Activated CD8-positive, alpha-beta memory T cell treated with anti-CD3 and anti-CD28 coated beads, Interleukin-2, amount 10 ng/mL, durations not matched to agents 7 days and 5 days (primary cell): Measurements from ENCODE around the gene AMN. TPM values are rescaled to one million over a fixed set of nuclear protein-coding genes. Genes with fewer than 3 reads are reported as not detected.
A peak's percentile ranks its signal among the peaks of the same experiment; 100 is the strongest.

Experiments used
- ATAC-seq: fragments of 150-1000 bp; cut with Tn5 transposase; one replicate; pipeline ENCODE4 v1.10.0; 2021; ENCODE audit warnings: moderate library complexity
- CTCF ChIA-PET: fragments of 350-600 bp; sonication (Branson Sonifier 250); formaldehyde crosslinking; loops from one replicate; lab custom pipeline; 2021; ENCODE audit warnings: antibody characterized with exemption; lab: Charles Lee
- DNase-seq: peaks from one replicate; pipeline ENCODE4 v3.0.0-alpha.2; 2020
- H3K27ac Mint-ChIP-seq: one replicate; pipeline ENCODE4 v1.8.0; 2021; ENCODE audit warnings: mild to moderate bottlenecking, mixed read lengths
- H3K27me3 Mint-ChIP-seq: one replicate; pipeline ENCODE4 v1.8.0; 2021; ENCODE audit warnings: mixed read lengths
- H3K36me3 Mint-ChIP-seq: one replicate; pipeline ENCODE4 v1.8.0; 2021; ENCODE audit warnings: mild to moderate bottlenecking, mixed read lengths
- H3K4me1 Mint-ChIP-seq: one replicate; pipeline ENCODE4 v1.8.0; 2021; ENCODE audit warnings: mixed read lengths
- H3K4me3 Mint-ChIP-seq: one replicate; pipeline ENCODE4 v1.8.0; 2021; ENCODE audit warnings: mild to moderate bottlenecking, moderate library complexity, mixed read lengths
- H3K9me3 Mint-ChIP-seq: one replicate; pipeline ENCODE4 v1.8.0; 2022; ENCODE audit warnings: low read depth, mixed read lengths
- total RNA-seq, 2 experiments: library from RNA; stranded (reverse); gene quantifications; one replicate each; pipeline ENCODE4 v1.2.3, GENCODE V29; 2021

Gene AMN
- total RNA-seq, 2 experiments from 2014 or later, result 0.35 to 0.53 TPM

- peaks cover 17% of the 10 kb centered on the region for H3K4me1 Mint-ChIP-seq
- CTCF ChIA-PET, result interaction anchor here (1.3 to 1.6 kb wide), 2 partner anchors 16 to 173 kb away, joined by 3 to 4 read pairs; no protein-coding TSS in a partner anchor
Observed at GRCh38 chr14:102902086-102902485, 20.4 kb upstream of the AMN start.

DNA sequence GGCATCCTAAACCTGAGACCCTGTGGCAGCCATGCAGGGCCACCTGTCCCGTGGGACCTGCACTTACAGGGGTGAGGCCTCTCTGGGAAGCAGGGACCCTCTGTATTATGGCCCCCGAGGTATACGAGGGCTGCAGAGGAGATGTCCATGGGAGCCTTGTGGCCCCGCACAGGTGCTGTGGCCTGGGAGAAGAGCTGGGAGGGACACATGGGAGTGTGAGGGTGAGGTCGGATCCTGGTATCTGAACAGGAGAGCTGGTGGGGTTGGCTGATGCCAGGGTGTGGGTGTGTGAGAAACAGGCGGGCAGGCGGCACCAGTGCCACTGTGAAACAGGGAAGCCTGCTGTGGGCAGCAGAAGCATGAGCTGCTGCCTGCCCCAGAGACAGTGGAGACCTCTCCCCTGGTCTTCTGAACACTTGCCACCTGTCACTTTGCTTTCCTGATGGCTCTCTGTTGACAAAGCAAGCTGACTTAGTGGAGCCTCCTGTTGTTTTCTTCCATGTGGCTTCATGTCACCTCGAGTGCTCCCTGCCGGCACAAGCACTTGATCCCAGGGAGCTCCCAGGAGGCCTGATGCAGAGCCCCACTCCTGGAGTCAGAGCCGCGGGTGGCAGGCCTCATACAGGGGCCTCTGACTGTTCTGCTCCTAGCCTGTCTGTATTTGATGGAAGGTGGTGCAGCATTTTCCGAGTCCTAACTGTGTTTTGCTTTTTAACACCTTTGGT lies 19.8 kb upstream of the AMN start:
- Mint-ChIP-seq H3K4me3 (no peak overlapping the region), H3K36me3 (peaks cover 25% of the 10 kb centered on the region), H3K4me1 (peaks cover 17% of the 10 kb centered on the region), H3K27ac (peak overlapping the region; percentile 78), H3K9me3 (no peaks in the 10 kb centered on the region), H3K27me3 (no peaks in the 10 kb centered on the region)
- ATAC-seq (no peak), DNase-seq (no peak)
- CTCF ChIA-PET, result interaction anchor here (0.7 to 1.6 kb wide), 2 partner anchors 45 to 172 kb away, joined by 3 to 4 read pairs; no protein-coding TSS in a partner anchor

More at GRCh38 chr14:102902086-102902485, 20.4 kb upstream of the AMN start:
- Mint-ChIP-seq H3K27me3 (no peaks in the 10 kb centered on the region), H3K9me3 (no peaks in the 10 kb centered on the region), H3K36me3 (peaks cover 25% of the 10 kb centered on the region), H3K27ac (peak overlapping the region; percentile 78), H3K4me3 (no peak overlapping the region)
- DNase-seq (no peak), ATAC-seq (no peak)

GRCh38 chr14:102903248-102903888 lies 19.1 kb upstream of the AMN start:
- no peak overlapping the region for H3K4me3 Mint-ChIP-seq
- CTCF ChIA-PET, result interaction anchor here (0.7 kb wide), 1 partner anchor 46 kb away, joined by 3 read pairs; no protein-coding TSS in a partner anchor
- H3K27me3 Mint-ChIP-seq, result no peaks in the 10 kb centered on the region
- H3K4me1 Mint-ChIP-seq, result peaks cover 15% of the 10 kb centered on the region
- H3K9me3 Mint-ChIP-seq, result no peaks in the 10 kb centered on the region
- peaks cover 23% of the 10 kb centered on the region for H3K36me3 Mint-ChIP-seq
- ATAC-seq (no peak), DNase-seq (no peak)
- H3K27ac Mint-ChIP-seq, result peak overlapping the region; percentile 78

- Mint-ChIP-seq H3K36me3 (peaks cover 20% of the 10 kb centered on the region), H3K27me3 (no peaks in the 10 kb centered on the region), H3K27ac (peak overlapping the region; percentile 3), H3K4me3 (no peak overlapping the region), H3K9me3 (no peaks in the 10 kb centered on the region), H3K4me1 (peaks cover 11% of the 10 kb centered on the region)
- CTCF ChIA-PET, result no interaction called here
- DNase-seq (no peak), ATAC-seq (no peak)
Observed at GRCh38 chr14:102903889-102904512, 18.5 kb upstream of the AMN start.

DNA sequence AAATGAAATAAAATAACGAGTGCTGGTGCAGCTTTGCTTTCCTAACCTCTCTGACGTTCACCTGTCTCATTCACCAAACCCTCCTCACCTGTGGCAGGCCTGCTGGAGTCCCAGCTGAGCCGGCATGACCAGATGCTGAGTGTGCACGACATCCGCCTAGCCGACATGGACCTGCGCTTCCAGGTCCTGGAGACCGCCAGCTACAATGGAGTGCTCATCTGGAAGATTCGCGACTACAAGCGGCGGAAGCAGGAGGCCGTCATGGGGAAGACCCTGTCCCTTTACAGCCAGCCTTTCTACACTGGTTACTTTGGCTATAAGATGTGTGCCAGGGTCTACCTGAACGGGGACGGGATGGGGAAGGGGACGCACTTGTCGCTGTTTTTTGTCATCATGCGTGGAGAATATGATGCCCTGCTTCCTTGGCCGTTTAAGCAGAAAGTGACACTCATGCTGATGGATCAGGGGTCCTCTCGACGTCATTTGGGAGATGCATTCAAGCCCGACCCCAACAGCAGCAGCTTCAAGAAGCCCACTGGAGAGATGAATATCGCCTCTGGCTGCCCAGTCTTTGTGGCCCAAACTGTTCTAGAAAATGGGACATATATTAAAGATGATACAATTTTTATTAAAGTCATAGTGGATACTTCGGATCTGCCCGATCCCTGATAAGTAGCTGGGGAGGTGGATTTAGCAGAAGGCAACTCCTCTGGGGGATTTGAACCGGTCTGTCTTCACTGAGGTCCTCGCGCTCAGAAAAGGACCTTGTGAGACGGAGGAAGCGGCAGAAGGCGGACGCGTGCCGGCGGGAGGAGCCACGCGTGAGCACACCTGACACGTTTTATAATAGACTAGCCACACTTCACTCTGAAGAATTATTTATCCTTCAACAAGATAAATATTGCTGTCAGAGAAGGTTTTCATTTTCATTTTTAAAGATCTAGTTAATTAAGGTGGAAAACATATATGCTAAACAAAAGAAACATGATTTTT lies 17.1 kb upstream of the AMN start:
- no peaks in the 10 kb centered on the region for H3K9me3 Mint-ChIP-seq
- H3K4me1 Mint-ChIP-seq, result peaks cover 11% of the 10 kb centered on the region
- H3K4me3 Mint-ChIP-seq, result no peak overlapping the region
- ATAC-seq (no peak), DNase-seq (no peak)
- no peak overlapping the region for H3K27ac Mint-ChIP-seq
- CTCF ChIA-PET, result no interaction called here
- peaks cover 16% of the 10 kb centered on the region for H3K36me3 Mint-ChIP-seq
- H3K27me3 Mint-ChIP-seq, result no peaks in the 10 kb centered on the region

DNA sequence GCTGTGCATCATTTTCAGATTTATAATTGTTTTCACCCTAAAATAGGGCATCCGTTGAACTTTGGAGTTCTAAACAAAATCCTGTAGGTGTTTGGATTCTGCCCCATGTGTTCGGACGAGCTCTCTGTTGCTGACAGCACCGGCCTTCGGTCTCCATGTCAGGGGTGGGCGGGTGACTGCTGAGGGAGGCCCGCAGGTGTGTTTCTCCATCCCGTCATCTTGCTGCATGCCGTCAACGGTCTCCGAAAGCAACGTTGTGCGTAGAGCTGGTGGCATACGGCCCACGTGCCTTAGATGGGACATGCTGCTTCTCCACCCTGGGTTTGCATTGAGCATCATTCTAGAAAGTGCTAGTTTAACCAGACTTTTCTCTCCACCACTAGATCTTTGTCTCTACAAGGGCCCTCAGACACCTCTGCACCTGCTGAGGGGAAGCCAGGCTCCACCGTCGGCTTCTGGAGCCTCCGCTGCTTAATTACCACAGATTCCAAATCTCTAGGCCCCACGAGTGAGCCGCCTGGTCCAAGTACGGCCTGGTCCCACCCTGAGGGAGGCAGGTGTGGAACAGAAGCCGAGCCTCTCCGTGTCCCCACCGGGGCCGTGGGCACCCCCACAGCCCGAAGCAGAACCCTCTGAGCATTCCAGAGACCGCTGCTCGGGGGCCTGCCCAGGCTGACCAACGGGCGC lies 15.7 kb upstream of the AMN start:
- CTCF ChIA-PET, result no interaction called here
- Mint-ChIP-seq H3K27ac (no peak overlapping the region), H3K27me3 (no peaks in the 10 kb centered on the region), H3K9me3 (no peaks in the 10 kb centered on the region), H3K4me1 (no peaks in the 10 kb centered on the region), H3K36me3 (peaks cover 14% of the 10 kb centered on the region), H3K4me3 (no peak overlapping the region)
- ATAC-seq (no peak), DNase-seq (no peak)

DNA sequence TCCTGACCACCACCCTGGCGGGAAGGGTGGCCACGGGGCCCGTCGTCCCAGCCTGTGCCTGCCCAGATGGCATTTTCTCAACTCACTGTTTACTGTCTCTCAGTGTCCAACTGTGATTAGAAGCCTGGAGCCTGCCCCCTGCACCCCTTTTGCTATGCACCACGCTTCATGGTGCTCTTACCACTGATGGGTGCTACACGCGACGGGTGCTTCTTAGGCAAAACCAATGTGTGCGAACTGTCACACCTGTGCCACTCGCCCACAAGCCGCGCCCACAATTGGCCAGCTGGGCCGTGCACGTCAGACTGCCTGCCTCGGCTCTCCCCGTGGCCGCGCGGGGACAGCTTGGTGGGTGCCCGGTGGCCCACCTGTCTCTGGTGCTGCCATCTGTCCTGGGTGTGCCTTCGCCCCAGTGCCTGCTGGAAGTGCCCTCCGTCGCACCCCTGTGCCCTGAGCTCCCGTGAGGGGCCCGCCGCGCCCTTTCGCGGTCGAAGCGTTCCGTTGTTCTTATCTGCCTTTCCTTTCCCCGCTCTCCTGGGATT lies 15.1 kb upstream of the AMN start:
- no peaks in the 10 kb centered on the region for H3K4me1 Mint-ChIP-seq
- H3K27ac Mint-ChIP-seq, result no peak overlapping the region
- no peaks in the 10 kb centered on the region for H3K9me3 Mint-ChIP-seq
- ATAC-seq, result no peak
- H3K27me3 Mint-ChIP-seq, result no peaks in the 10 kb centered on the region
- peaks cover 14% of the 10 kb centered on the region for H3K36me3 Mint-ChIP-seq
- CTCF ChIA-PET, result no interaction called here
- no peak overlapping the region for H3K4me3 Mint-ChIP-seq
- no peak for DNase-seq

DNA sequence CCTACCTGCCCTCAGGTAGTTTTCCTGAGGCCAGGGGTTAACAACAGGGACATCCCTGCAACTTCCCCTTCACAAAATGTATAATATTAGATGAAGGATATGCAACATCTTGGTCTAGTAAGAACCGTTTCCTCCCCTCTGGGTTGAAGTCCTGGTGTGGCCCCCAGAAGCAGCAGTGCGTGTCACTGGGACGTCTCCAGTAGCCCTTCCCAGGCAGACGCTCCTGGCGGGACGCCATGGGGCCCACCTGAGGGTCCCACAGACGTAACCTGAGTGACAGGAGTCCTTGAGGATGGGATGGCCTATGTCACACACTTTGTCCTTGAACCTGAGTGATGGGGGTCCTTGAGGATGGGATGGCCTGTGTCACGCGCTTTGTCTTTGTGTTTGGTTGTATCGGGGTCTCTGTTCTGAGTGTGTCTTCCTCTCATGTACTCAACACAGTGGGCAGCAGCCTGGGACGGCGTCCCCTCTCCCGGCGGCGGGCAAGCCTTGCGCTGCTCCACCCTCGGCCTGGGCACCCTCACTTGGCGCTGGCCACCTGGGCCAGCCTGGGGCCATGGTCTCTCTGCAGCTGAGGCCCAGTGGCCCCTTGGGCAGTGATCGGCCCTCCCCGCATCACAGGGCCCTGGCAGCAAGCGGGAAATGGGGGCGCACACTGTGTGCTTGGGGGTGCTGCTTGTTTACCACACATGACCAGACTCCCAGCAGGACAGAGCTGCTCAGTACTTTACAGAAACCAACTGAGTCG lies 14.3 kb upstream of the AMN start:
- Mint-ChIP-seq H3K36me3 (peaks cover 12% of the 10 kb centered on the region), H3K27me3 (no peaks in the 10 kb centered on the region), H3K4me3 (no peak overlapping the region), H3K4me1 (no peaks in the 10 kb centered on the region), H3K27ac (no peak overlapping the region), H3K9me3 (no peaks in the 10 kb centered on the region)
- no peak for ATAC-seq
- CTCF ChIA-PET, result no interaction called here
- no peak for DNase-seq

- CTCF ChIA-PET, result interaction anchor here (1.5 kb wide), 1 partner anchor 215 kb away, joined by 4 read pairs; no protein-coding TSS in a partner anchor
- H3K4me1 Mint-ChIP-seq, result no peaks in the 10 kb centered on the region
- ATAC-seq, result no peak
- H3K9me3 Mint-ChIP-seq, result no peaks in the 10 kb centered on the region
- DNase-seq, result no peak
- no peaks in the 10 kb centered on the region for H3K27me3 Mint-ChIP-seq
- no peak overlapping the region for H3K27ac Mint-ChIP-seq
- H3K36me3 Mint-ChIP-seq, result peaks cover 8% of the 10 kb centered on the region
- H3K4me3 Mint-ChIP-seq, result no peak overlapping the region
Observed at GRCh38 chr14:102908766-102909455, 13.6 kb upstream of the AMN start.

GRCh38 chr14:102909462-102909861 lies 13.0 kb upstream of the AMN start:
- Mint-ChIP-seq H3K4me3 (no peak overlapping the region), H3K27me3 (no peaks in the 10 kb centered on the region), H3K27ac (no peak overlapping the region), H3K4me1 (no peaks in the 10 kb centered on the region), H3K9me3 (no peaks in the 10 kb centered on the region), H3K36me3 (peaks cover 8% of the 10 kb centered on the region)
- no peak for ATAC-seq
- no peak for DNase-seq
- CTCF ChIA-PET, result interaction anchor here (1.5 kb wide), 1 partner anchor 215 kb away, joined by 4 read pairs; no protein-coding TSS in a partner anchor

DNA sequence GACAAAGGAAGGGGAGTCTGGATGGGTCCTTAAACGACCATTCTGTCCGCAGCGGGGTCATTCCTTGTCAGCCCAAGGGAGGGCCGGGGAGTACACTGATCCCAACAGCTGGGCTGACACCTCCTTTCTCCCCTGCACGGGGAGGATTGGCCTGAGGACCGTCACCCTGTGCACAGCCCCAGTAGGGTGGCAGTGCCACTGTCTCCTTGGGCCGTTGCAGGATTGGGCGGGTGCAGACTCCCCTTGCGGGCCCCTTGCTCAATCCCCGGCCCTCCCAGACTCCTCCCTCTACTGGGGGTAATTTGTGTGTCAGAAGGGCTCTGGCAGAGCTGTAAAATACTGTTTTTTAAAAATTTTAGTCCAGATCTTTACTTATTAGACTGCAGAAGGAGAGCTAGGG lies 12.6 kb upstream of the AMN start:
- ATAC-seq, result no peak
- Mint-ChIP-seq H3K27ac (no peak overlapping the region), H3K4me3 (no peak overlapping the region), H3K27me3 (no peaks in the 10 kb centered on the region), H3K9me3 (no peaks in the 10 kb centered on the region), H3K4me1 (no peaks in the 10 kb centered on the region), H3K36me3 (peaks cover 8% of the 10 kb centered on the region)
- CTCF ChIA-PET, result interaction anchor here (1.5 kb wide), 1 partner anchor 216 kb away, joined by 4 read pairs; no protein-coding TSS in a partner anchor
- DNase-seq, result no peak
